Stomach (tissue), 9 donors: ENCODE data around the gene MTMR10. TPM values are rescaled to one million over a fixed set of nuclear protein-coding genes. Genes with fewer than 3 reads are reported as not detected.

Experiments
- DNase-seq, 2 donors: peaks; one replicate each; pipeline versions ENCODE4 v3.0.0 to v3.0.0-alpha.2; 2013 to 2019
- H3K27ac ChIP-seq, 5 donors: fragments of 200-600 bp in 4 of 5; sonication (generic) in 4 of 5; one replicate each; pipeline ENCODE4 v1.5.1; 2013 to 2019; ENCODE audit warnings: mild to moderate bottlenecking in 1 of 5, moderate library complexity in 1 of 5
- H3K27me3 ChIP-seq, 3 donors: fragments of 200-600 bp; sonication (generic); one replicate each; pipeline ENCODE4 v1.5.1; 2017 to 2019; ENCODE audit warnings: mixed run types in 1 of 3
- H3K36me3 ChIP-seq, 4 donors: fragments of 200-600 bp; sonication (generic); 1 replicate in 3 of 4; 2 replicates in 1 of 4; pipeline ENCODE4 v1.5.1; 2016 to 2019
- H3K4me1 ChIP-seq, 4 donors: fragments of 200-600 bp; sonication (generic); one replicate each; pipeline ENCODE4 v1.5.1; 2016 to 2019
- H3K4me3 ChIP-seq, 4 donors: fragments of 200-600 bp; sonication (generic) in 3 of 4; one replicate each; pipeline ENCODE4 v1.5.1; 2016 to 2019; ENCODE audit warnings: mild to moderate bottlenecking in 1 of 4
- H3K9me3 ChIP-seq, 4 donors: fragments of 200-600 bp; sonication (generic); one replicate each; pipeline ENCODE4 v1.5.1; 2016 to 2019
- EP300 ChIP-seq: sonication (generic); formaldehyde crosslinking; IDR thresholded peaks from one replicate; pipeline ENCODE4 v1.6.1; 2017; ENCODE audit warnings: antibody characterized with exemption
- POLR2A ChIP-seq, 4 donors: fragments of 450-650 bp; IDR thresholded peaks; one replicate each; pipeline ENCODE4 v1.6.1; 2016; ENCODE audit warnings: antibody characterized with exemption in 4 of 4, control low read depth in 2 of 4, mild to moderate bottlenecking in 1 of 4, moderate library complexity in 1 of 4
- POLR2AphosphoS5 ChIP-seq, 3 donors: sonication (generic); formaldehyde crosslinking; IDR thresholded peaks; one replicate each; pipeline ENCODE4 v1.6.1; 2016; ENCODE audit warnings: antibody characterized with exemption in 3 of 3
- WGBS, 5 donors: extraction: QIAGEN DNeasy Blood & Tissue Kit in 3 of 5; methylation state at CpG; one replicate each; pipeline versions ENCODE4 v1.1.5 to v1.1.7; 2013 to 2018; 5-methylcytosine and 5-hydroxymethylcytosine counted together
- intact Hi-C: fragments of 100-400 bp; cut with DNase I; formaldehyde crosslinking; loops from one replicate; pipeline ENCODE4 v1.15.1; 2023; ENCODE audit warnings: low total_unique reads
- polyA plus RNA-seq, 3 donors: library from polyadenylated mRNA; stranded (reverse); fragments of 200-250 nt; gene quantifications; one replicate each; pipeline ENCODE4 v1.2.3, GENCODE V29; 2013
- total RNA-seq, 5 donors: library from RNA; depleted of rRNA; stranded (reverse); fragments of >200 nt; gene quantifications; one replicate each; pipeline versions ENCODE4 v1.1.0 to v1.2.3, GENCODE V29; 2014 to 2016
- TF ChIP-seq, protein P1 (sequence below), 7 experiments: fragments of 450-650 bp in 4 of 7; fragments of 200-600 bp in 3 of 7; sonication (generic) in 3 of 7; IDR thresholded peaks; one replicate each; pipeline ENCODE4 v1.5.1; 2016 to 2019; ENCODE audit warnings: antibody characterized with exemption in 7 of 7, control low read depth in 2 of 7, mild to moderate bottlenecking in 1 of 7
- donor health status: healthy with polysubstance abuse.
- donor health status: Bipolar disorder and iron deficiency.
- donor health status: healthy.

The MTMR10 gene
- total and polyA plus RNA-seq, 8 donors: 4.9 to 118 (median 26.5) TPM

DNA sequence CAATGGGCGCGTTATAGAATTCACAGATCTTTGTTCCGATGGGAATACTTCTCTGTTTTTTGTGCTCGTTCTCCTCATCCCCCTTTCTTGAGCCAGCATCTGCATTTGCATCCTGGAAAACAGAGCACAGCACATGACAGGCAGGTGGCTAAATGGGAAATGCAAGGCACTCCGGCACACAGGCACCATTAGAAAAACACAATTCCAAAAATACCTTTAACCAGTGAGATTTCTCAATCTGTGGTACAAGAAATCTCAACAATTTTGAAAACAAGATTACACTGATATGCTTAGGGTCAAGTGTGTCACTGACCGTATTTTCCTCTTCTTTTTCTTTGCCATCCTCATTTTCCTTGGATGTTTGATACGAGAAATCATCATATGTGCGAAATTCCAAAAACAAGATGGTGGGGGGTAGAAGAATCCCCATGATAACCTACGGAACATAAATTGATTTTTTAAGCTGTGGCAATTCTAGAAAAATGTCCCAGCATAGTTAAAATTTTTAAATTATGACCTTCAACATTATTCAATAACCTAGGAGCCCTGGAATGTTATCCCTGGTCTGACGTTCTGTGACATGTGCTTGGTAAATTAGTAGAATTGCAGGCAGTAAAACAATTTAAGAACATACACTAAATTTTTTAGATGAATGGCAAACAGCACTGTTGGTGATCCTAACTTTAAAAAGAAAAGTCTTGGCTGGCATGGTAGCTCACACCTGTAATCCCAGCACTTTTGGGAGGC lies 46.5 kb upstream of the MTMR10 start:
- Histone ChIP-seq H3K36me3 (no peaks in the 10 kb centered on the region), H3K9me3 (no peaks in the 10 kb centered on the region), H3K4me3 (no peak overlapping the region), H3K27me3 (no peaks in the 10 kb centered on the region), H3K27ac (no peak overlapping the region), H3K4me1 (peaks cover 0 to 8% (median 2%) of the 10 kb centered on the region in 4 donors)
- no peak for DNase-seq
- intact Hi-C loops: no loop called here
- 89 to 96% (median 94%) methylated on average over 10 of the region's 10 CpGs for WGBS, 5 donors
- TF ChIP-seq, protein P1, sequence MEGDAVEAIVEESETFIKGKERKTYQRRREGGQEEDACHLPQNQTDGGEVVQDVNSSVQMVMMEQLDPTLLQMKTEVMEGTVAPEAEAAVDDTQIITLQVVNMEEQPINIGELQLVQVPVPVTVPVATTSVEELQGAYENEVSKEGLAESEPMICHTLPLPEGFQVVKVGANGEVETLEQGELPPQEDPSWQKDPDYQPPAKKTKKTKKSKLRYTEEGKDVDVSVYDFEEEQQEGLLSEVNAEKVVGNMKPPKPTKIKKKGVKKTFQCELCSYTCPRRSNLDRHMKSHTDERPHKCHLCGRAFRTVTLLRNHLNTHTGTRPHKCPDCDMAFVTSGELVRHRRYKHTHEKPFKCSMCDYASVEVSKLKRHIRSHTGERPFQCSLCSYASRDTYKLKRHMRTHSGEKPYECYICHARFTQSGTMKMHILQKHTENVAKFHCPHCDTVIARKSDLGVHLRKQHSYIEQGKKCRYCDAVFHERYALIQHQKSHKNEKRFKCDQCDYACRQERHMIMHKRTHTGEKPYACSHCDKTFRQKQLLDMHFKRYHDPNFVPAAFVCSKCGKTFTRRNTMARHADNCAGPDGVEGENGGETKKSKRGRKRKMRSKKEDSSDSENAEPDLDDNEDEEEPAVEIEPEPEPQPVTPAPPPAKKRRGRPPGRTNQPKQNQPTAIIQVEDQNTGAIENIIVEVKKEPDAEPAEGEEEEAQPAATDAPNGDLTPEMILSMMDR (IDR thresholded peaks at IDR 0.05): no peak
- no peak for TF ChIP-seq POLR2AphosphoS5 (IDR thresholded peaks at IDR 0.05)
- no peak for TF ChIP-seq POLR2A (IDR thresholded peaks at IDR 0.05)
- no peak for TF ChIP-seq EP300

DNA sequence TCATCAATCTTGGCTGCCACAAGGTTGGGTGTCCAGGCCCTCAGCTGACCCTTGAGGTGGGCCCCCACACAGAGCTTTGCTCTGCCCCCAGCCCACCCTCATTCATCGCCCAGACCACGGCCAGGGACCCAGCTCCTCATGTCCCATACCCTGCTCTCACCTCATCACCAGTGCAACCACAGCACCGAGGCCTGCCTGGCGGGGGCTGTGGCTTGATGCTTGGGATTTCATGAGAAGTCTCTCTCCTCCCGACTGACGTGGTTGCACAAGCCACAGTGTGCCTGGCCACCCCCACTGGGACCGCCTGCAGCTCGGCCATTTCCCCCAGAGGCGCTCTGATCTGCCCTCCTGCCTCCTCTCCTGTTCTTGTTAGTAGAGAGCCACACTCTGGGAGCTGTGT lies 45.4 kb upstream of the MTMR10 start:
- Histone ChIP-seq H3K27ac (no peak overlapping the region), H3K27me3 (no peaks in the 10 kb centered on the region), H3K4me1 (peaks cover 0 to 10% (median 2%) of the 10 kb centered on the region in 4 donors), H3K36me3 (no peaks in the 10 kb centered on the region), H3K9me3 (no peaks in the 10 kb centered on the region), H3K4me3 (no peak overlapping the region)
- WGBS, 5 donors: 87 to 91% (median 88%) methylated on average over 9 of the region's 9 CpGs
- TF ChIP-seq, protein P1 (IDR thresholded peaks at IDR 0.05): no peak
- no peak for TF ChIP-seq POLR2AphosphoS5 (IDR thresholded peaks at IDR 0.05)
- TF ChIP-seq EP300: no peak
- no peak for TF ChIP-seq POLR2A (IDR thresholded peaks at IDR 0.05)
- intact Hi-C loops: no loop called here
- no peak for DNase-seq

DNA sequence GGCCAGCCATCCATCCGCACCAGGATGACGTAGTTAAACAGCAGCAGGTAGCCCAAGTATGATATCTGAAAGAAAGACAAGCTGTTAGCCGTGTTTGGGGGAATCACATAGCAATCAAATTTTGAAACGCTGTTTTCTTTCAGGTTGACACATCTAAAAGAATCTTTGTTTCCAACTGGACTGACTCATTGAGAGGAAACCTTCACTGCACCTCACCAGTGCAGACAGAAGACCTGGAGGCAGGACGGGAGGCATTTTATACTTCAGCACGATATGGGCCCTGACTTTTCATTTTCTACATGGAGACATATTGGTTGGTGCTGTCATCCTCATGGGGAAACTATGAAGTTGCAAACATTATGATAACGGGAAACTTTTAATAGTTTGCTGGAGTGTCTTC lies 44.2 kb upstream of the MTMR10 start:
- intact Hi-C loops: no loop called here
- Histone ChIP-seq H3K36me3 (no peaks in the 10 kb centered on the region), H3K4me1 (peaks cover 0 to 10% (median 2%) of the 10 kb centered on the region in 4 donors), H3K27ac (no peak overlapping the region), H3K27me3 (no peaks in the 10 kb centered on the region), H3K4me3 (no peak overlapping the region), H3K9me3 (no peaks in the 10 kb centered on the region)
- TF ChIP-seq POLR2AphosphoS5 (IDR thresholded peaks at IDR 0.05) (no peak), POLR2A (IDR thresholded peaks at IDR 0.05) (no peak), EP300 (no peak)
- TF ChIP-seq, protein P1 (IDR thresholded peaks at IDR 0.05): no peak
- no peak for DNase-seq
- 87 to 93% (median 89%) methylated on average over 7 of the region's 7 CpGs for WGBS, 5 donors

DNA sequence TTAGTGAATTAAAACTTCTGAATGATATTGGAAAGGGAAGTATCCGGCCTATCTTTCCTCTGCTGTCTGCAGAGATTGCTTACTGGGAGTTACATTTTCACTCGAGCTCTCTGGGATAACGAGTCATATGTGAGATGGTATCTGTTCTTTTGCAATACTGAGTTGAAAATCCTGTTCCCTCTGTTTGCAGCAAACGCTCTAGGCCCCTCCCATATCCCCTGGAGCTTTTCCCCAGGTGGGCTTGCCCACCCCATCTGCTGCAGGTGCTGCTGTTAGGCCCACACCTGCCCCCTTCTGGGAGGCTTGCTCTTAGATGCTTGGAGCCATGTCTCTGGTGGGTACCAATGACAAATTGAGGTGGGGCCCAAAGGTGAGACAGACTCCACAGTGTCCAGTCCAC lies 42.7 kb upstream of the MTMR10 start:
- 37 to 48% (median 46%) methylated on average over 4 of the region's 4 CpGs for WGBS, 5 donors
- Histone ChIP-seq H3K36me3 (no peaks in the 10 kb centered on the region), H3K4me1 (peaks cover 0 to 10% (median 2%) of the 10 kb centered on the region in 4 donors), H3K27ac (no peak overlapping the region), H3K9me3 (no peaks in the 10 kb centered on the region), H3K4me3 (no peak overlapping the region), H3K27me3 (no peaks in the 10 kb centered on the region)
- intact Hi-C loops: no loop called here
- DNase-seq: peak in 1 of 2 donors; percentile 20
- TF ChIP-seq POLR2AphosphoS5 (IDR thresholded peaks at IDR 0.05): no peak
- no peak for TF ChIP-seq POLR2A (IDR thresholded peaks at IDR 0.05)
- TF ChIP-seq, protein P1 (IDR thresholded peaks at IDR 0.05): no peak
- no peak for TF ChIP-seq EP300
